GM12875 (cell line): Measurements from ENCODE around the gene MCCD1.

ENCODE experiments used
- H3K4me3 ChIP-seq: one replicate; pipeline ENCODE4 v1.5.1; 2011; ENCODE audit warnings: low read depth, low read length, control low read depth
- TF ChIP-seq, protein P1 (sequence below): IDR thresholded peaks from 2 replicates; pipeline ENCODE4 v1.5.1; 2011; ENCODE audit warnings: low read depth, mild to moderate bottlenecking, control low read depth, inconsistent platforms, low read length, moderate library complexity, borderline replicate concordance; ENCODE audit not compliant: insufficient read depth

Gene MCCD1

DNA sequence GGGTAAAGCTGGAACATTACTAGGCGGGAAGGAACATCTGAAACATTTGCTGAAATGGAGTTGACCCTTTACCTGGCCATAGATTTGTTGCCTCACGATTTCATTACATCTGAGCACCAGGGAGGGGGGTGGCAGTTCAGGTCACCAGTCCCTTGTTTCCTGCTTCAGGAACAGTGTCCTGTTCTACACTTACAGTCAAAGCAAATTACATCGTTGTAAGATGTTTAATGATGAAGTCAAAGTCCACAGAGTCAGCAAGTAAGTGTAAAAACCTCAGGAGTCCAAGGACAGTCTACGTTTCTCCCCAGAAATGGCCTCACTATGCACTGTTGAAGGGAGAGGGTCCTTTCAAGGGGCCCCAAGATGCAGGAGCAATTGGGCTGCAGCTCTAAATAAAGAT is 39.7 kb upstream of the MCCD1 start:
- no peak overlapping the region for H3K4me3 ChIP-seq
- TF ChIP-seq, protein P1, sequence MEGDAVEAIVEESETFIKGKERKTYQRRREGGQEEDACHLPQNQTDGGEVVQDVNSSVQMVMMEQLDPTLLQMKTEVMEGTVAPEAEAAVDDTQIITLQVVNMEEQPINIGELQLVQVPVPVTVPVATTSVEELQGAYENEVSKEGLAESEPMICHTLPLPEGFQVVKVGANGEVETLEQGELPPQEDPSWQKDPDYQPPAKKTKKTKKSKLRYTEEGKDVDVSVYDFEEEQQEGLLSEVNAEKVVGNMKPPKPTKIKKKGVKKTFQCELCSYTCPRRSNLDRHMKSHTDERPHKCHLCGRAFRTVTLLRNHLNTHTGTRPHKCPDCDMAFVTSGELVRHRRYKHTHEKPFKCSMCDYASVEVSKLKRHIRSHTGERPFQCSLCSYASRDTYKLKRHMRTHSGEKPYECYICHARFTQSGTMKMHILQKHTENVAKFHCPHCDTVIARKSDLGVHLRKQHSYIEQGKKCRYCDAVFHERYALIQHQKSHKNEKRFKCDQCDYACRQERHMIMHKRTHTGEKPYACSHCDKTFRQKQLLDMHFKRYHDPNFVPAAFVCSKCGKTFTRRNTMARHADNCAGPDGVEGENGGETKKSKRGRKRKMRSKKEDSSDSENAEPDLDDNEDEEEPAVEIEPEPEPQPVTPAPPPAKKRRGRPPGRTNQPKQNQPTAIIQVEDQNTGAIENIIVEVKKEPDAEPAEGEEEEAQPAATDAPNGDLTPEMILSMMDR = no peak

DNA sequence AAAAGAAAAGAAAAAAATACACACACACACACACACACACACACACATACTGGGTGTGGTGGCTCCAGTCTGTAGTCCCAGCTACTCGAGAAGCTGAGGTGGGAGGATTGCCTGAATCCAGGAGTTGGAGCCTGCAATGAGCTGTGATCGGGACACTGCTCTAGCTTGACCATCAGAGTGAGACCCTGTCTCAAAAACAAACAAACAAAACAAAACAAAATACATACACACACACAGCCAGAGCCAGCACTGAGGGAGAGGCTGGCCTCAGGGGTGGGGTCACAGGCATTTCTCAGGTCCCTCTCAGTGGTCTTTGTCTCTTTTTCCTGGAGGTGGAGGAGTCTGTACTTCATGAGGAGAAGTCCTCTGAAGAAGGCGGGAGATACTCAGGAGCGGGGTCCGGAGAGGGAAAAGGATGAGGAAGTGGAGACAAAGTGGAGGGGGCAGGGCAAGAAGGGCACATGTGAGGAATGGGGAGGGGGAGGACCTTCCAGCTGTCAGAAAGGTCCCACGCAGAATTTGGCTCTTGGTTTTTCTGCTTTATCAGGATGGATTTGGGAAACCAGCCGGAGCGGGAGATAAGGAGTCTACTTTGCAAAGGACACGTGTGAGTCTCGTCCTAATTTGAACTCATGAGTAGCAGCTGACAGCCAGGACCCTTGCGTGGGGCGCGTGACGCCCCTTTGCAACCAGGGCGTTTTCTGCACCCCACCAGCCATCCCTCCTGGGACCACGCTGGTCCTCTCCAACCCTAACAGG is 38.5 kb upstream of the MCCD1 start:
- no peak overlapping the region for H3K4me3 ChIP-seq
- TF ChIP-seq, protein P1 = no peak

DNA sequence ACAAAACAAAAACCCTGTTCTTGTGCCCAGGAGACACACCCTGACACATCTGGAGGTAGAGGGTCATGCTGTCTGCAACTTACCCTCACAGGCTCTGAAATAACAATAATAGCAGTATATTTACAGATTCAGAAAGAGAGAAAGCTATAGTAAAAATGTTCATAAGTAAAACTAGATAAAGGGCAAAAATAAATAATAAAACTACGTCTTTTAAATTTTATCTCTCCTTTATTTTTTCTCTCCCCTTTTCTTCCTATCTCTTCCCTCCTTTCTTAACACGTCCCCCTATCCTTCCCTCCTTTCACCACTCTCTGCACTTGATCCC is 35.2 kb upstream of the MCCD1 start:
- H3K4me3 ChIP-seq = peak overlapping the region; percentile 63

DNA sequence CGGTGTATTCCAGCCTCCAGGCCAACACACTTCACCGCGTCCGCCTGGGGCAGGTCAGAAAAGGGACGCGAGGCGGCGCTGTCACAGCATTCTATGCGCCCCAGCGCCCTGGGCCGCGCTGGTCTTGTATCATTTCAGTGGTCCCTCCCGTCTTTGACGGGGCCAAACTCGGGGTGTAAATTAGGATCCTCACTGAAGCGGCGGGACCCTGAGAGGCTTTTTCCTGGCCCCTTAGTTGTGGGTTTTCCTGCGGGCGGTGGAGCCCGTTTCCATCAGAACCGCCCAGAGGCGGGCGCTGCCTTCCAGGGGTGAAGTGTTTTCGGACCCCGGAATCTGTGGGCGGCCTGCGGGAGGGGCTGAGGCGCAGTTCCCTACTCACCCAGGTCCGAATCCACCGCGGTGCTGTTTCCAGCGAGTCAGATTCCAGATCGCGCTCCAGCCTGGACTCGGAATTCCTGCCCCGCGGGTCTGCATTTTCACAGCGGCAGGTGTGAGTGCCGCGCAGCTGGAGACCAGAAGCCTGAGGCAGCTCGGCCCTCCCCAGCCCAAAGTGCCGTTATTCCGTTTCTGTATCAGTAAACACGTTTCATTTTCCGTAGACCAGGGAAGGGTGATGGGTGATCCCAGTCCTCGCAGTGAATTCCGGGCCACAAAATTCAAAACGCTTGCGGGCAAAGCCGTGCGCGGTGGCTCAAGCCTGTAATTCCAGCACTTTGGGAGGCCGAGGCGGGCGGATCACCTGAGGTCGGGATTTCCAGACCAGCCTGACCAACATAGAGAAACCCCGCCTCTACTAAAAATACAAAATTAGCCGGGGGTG is 34.7 kb upstream of the MCCD1 start:
- H3K4me3 ChIP-seq = peak overlapping the region; percentile 63
- TF ChIP-seq, protein P1 = peak; percentile 86

DNA sequence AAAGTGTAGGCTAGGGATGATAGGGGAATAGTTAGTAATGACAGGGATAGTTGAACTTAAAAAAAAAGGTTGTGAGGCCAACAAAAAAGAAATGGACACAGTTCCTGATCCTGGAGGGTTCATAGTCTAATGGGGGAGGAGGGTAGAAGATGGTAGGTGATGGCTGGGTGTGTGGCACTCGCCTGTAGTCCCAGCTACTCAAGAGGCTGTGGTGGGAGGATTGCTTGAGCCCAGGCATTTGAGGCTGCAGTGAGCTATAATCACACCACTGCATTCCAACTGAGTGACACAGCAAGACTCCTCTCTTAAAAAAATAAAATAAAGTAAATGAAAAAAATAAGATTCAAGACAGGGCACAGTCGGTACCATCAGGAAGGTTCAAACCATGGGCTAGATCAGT is 33.2 kb upstream of the MCCD1 start:
- TF ChIP-seq, protein P1 = no peak
- peak overlapping the region; percentile 63 for H3K4me3 ChIP-seq

DNA sequence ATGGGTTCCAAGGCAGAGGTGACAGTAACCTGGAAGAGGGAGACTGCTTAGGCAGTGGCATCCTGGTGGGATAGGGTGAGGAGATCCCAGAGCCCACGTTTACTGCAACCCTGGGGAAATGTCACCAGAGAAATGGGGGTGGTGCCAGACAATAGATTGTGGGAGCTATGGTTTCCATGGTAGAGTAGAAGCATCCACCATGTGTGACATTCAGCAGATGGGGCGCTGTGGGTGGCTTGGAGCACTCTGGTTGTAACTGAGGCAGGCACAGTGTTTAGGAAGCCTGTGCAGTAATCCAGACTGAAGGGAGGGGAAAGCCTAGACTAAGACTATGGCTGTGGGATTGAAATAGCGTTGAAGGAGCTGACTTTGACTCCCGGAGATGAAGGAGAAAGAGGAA is 31.9 kb upstream of the MCCD1 start:
- H3K4me3 ChIP-seq = peak overlapping the region; percentile 54

DNA sequence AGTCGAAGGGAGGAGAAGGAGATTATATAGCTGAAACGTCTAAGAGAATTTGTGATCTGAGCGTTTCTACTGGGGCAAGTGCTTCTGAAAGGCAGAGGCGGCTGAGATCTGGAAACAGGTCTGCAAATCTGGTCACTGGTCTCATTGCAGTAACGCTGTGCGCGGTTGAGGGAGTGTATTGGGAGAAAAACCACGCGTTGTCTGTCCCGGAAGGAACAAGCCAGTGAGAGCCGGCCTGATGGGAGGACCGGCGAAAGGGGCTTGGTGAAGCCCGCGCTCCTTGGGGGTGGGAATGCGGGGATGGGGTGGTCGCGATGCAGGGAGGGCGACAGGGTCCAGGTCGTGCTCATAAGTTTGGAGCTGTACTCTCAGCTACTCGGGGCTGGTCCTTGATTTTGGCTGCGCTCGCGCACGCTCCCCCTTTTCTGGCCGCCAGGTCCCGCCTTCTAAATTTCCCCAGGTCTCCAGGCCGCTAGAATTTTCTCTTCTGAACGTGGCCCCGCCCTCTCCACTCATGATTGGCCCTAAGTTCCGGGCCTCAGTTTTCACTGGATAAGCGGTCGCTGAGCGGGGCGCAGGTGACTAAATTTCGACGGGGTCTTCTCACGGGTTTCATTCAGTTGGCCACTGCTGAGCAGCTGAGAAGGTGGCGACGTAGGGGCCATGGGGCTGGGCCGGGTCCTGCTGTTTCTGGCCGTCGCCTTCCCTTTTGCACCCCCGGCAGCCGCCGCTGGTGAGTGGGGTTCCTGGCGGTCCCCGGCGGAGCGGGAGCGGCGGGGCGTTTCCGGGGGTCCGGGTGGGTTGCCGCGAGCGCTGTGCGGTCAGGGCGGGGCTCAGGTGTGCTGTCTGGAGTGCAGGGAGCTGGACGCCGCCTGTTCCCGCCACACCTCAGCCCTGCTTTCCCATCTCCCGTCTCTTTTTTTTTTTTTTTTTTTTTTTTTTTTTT is 31.0 kb upstream of the MCCD1 start, which contains the start of gene MICB:
Gene MICB (plus strand): TSS at position 615 of the 946 bp plus-strand sequence. CDS start 49 bp downstream, at position 664.
- peak within 1 kb of the TSS; percentile 56 for H3K4me3 ChIP-seq
- TF ChIP-seq, protein P1 = no peak
